Astrocyte (in vitro differentiated cells and primary cell): ENCODE measurements around the gene CTXND1. TPM values are rescaled to one million over a fixed set of nuclear protein-coding genes. Genes with fewer than 3 reads are reported as not detected.
A peak's percentile ranks its signal among the peaks of the same experiment; 100 is the strongest.

Experiments used
- DNase-seq: peaks from one replicate; pipeline ENCODE4 v3.0.0-alpha.2; 2010; ENCODE audit warnings: low read depth
- FAIRE-seq: peaks from 2 replicates; lab custom pipeline; 2011; peaks lifted over from hg19 to GRCh38; lab: Jason Lieb, UNC
- H2AFZ ChIP-seq: 2 replicates; pipeline ENCODE4 v1.6.0; 2012; ENCODE audit warnings: low read depth, low read length, inconsistent platforms
- H3K27ac ChIP-seq: 2 replicates; pipeline ENCODE4 v1.5.1; 2011; ENCODE audit warnings: low read depth, low read length, inconsistent platforms
- H3K27me3 ChIP-seq: 2 replicates; pipeline ENCODE4 v1.6.0; 2011; ENCODE audit warnings: low read length, inconsistent platforms; ENCODE audit not compliant: insufficient read depth
- H3K36me3 ChIP-seq: 2 replicates; pipeline ENCODE4 v1.5.1; 2011; ENCODE audit warnings: low read length, inconsistent platforms; ENCODE audit not compliant: insufficient read depth
- H3K4me1 ChIP-seq: 2 replicates; pipeline ENCODE4 v1.5.1; 2011; ENCODE audit warnings: low read length, inconsistent platforms; ENCODE audit not compliant: insufficient read depth
- H3K4me2 ChIP-seq: 2 replicates; pipeline ENCODE4 v1.6.0; 2012; ENCODE audit warnings: low read length, inconsistent platforms
- H3K4me3 ChIP-seq: 2 replicates; pipeline ENCODE4 v1.5.1; 2011; ENCODE audit warnings: low read depth, mild to moderate bottlenecking, low read length, inconsistent platforms; ENCODE audit not compliant: insufficient read depth
- H3K79me2 ChIP-seq: 2 replicates; pipeline ENCODE4 v1.6.0; 2012; ENCODE audit warnings: mild to moderate bottlenecking, low read length, inconsistent platforms; ENCODE audit not compliant: insufficient read depth
- H3K9ac ChIP-seq: 2 replicates; pipeline ENCODE4 v1.6.0; 2012; ENCODE audit warnings: mild to moderate bottlenecking, low read length, inconsistent platforms
- H3K9me3 ChIP-seq: 2 replicates; pipeline ENCODE4 v1.5.1; 2012; ENCODE audit warnings: low read depth, mild to moderate bottlenecking, low read length, inconsistent platforms; ENCODE audit not compliant: insufficient read depth
- H4K20me1 ChIP-seq: 2 replicates; pipeline ENCODE4 v1.6.0; 2012; ENCODE audit warnings: low read length, inconsistent platforms; ENCODE audit not compliant: insufficient read depth
- H3K27ac Mint-ChIP-seq: one replicate; pipeline ENCODE4 v1.8.0; 2021; ENCODE audit warnings: mild to moderate bottlenecking, mixed read lengths; ENCODE audit not compliant: unreplicated experiment
- H3K27me3 Mint-ChIP-seq: one replicate; pipeline ENCODE4 v1.8.0; 2021; ENCODE audit warnings: low read depth, mixed read lengths; ENCODE audit not compliant: unreplicated experiment
- H3K36me3 Mint-ChIP-seq: one replicate; pipeline ENCODE4 v1.8.0; 2021; ENCODE audit warnings: low read depth, mixed read lengths; ENCODE audit not compliant: unreplicated experiment
- H3K4me1 Mint-ChIP-seq: one replicate; pipeline ENCODE4 v1.8.0; 2021; ENCODE audit warnings: low read depth, mixed read lengths; ENCODE audit not compliant: unreplicated experiment
- H3K4me3 Mint-ChIP-seq: one replicate; pipeline ENCODE4 v1.8.0; 2021; ENCODE audit warnings: mild to moderate bottlenecking, moderate library complexity, mixed read lengths; ENCODE audit not compliant: unreplicated experiment
- H3K9me3 Mint-ChIP-seq: one replicate; pipeline ENCODE4 v1.8.0; 2021; ENCODE audit warnings: mild to moderate bottlenecking, mixed read lengths; ENCODE audit not compliant: unreplicated experiment
- CTCF ChIP-seq: IDR thresholded peaks from 2 replicates; pipeline ENCODE4 v1.5.1; 2011; ENCODE audit warnings: low read depth, mild to moderate bottlenecking, inconsistent platforms, low read length, moderate library complexity; ENCODE audit not compliant: insufficient read depth
- EZH2 ChIP-seq: IDR thresholded peaks from 2 replicates; pipeline ENCODE4 v1.6.1; 2012; ENCODE audit warnings: mild to moderate bottlenecking, low read length, inconsistent platforms; ENCODE audit not compliant: insufficient read depth
- total RNA-seq: library from RNA; stranded (reverse); gene quantifications from 2 replicates; pipeline ENCODE4 v1.2.1, GENCODE V29; 2021

Gene CTXND1
- total RNA-seq, 1 donor from 2014 or later: not detected

- H3K9me3 ChIP-seq: no peaks in the 10 kb centered on the region
- H3K27me3 ChIP-seq: no peaks in the 10 kb centered on the region
- no peak overlapping the region for H3K9ac ChIP-seq
- Mint-ChIP-seq H3K36me3 (no peaks in the 10 kb centered on the region), H3K9me3 (peaks cover 1% of the 10 kb centered on the region), H3K4me3 (no peak overlapping the region), H3K27ac (no peak overlapping the region), H3K4me1 (no peaks in the 10 kb centered on the region), H3K27me3 (peaks cover 40% of the 10 kb centered on the region)
- H3K36me3 ChIP-seq: no peaks in the 10 kb centered on the region
- H3K4me3 ChIP-seq: no peak overlapping the region
- no peak overlapping the region for H3K27ac ChIP-seq
- no peak overlapping the region for H2AFZ ChIP-seq
- TF ChIP-seq CTCF: no peak
- TF ChIP-seq EZH2: no peak
- H3K4me1 ChIP-seq: no peaks in the 10 kb centered on the region
- H3K79me2 ChIP-seq: no peaks in the 10 kb centered on the region
- H4K20me1 ChIP-seq: no peaks in the 10 kb centered on the region
- H3K4me2 ChIP-seq: no peak overlapping the region
- DNase-seq (no peak), FAIRE-seq (no peak)
Observed at GRCh38 chr15:80242802-80243201, 9.2 kb downstream of the CTXND1 start.

DNA sequence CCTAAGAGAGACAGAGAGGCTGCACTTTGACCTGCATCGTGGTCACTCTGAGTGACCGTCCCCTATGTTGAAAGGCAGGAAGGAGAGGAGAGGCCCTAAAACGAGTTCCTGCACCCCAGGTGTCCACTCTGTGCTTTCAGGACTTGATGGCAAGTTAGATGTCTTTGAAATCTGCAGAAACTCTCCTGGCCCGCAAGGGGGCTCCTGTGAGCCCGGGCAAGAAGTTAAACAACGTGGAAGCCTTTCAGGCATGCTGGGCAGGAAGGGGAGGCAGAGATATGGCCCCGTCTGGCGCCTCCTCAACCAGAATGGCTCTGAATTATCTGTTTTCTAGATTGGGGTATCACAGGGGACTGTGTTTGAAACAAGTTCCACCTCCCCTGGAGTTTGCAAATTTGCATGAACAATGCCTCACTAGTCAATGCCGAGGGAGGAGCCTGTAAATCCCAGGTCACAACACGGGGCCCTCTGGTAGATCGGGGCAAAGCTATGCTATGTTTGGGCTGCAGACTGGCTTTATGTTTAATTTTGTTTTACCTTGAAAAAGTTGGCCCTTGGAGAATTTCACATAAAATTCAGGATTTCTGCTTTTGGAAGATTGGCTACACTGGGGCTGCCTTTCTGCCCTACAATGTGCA, 9.8 kb downstream of the CTXND1 start:
- Mint-ChIP-seq H3K4me3 (no peak overlapping the region), H3K9me3 (peaks cover 1% of the 10 kb centered on the region), H3K36me3 (no peaks in the 10 kb centered on the region), H3K27ac (no peak overlapping the region), H3K4me1 (no peaks in the 10 kb centered on the region), H3K27me3 (peaks cover 38% of the 10 kb centered on the region)
- Histone ChIP-seq H3K79me2 (no peaks in the 10 kb centered on the region), H3K4me3 (no peak overlapping the region), H3K9me3 (no peaks in the 10 kb centered on the region), H3K27ac (no peak overlapping the region), H2AFZ (no peak overlapping the region), H3K4me1 (no peaks in the 10 kb centered on the region), H4K20me1 (no peaks in the 10 kb centered on the region), H3K36me3 (no peaks in the 10 kb centered on the region), H3K27me3 (no peaks in the 10 kb centered on the region), H3K4me2 (no peak overlapping the region), H3K9ac (no peak overlapping the region)
- FAIRE-seq (no peak), DNase-seq (no peak)
- TF ChIP-seq EZH2 (no peak), CTCF (peak; percentile 41)

DNA sequence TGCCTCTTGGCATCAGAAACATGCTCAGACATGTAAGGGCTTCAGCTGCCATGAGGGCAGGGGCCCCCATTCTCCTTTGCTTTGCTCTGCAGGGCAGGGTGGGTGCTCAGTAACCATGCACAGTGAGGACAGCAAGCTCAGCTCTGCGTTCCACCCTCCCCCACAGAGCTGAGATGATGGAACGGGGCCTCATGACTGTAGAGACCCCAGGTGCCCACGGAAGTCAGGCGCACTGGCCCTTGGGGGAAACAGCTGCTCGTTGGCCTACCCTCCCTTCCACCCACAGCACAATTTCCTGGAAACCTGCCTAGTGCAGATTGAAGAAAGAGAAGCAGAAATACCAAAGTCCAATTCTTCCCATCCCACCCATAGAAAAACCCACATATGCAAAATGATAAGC, 10.5 kb downstream of the CTXND1 start:
- Histone ChIP-seq H3K27me3 (no peaks in the 10 kb centered on the region), H3K9ac (no peak overlapping the region), H3K4me2 (no peak overlapping the region), H3K9me3 (no peaks in the 10 kb centered on the region), H2AFZ (no peak overlapping the region), H4K20me1 (no peaks in the 10 kb centered on the region), H3K36me3 (no peaks in the 10 kb centered on the region), H3K4me3 (no peak overlapping the region), H3K79me2 (no peaks in the 10 kb centered on the region), H3K27ac (no peak overlapping the region), H3K4me1 (no peaks in the 10 kb centered on the region)
- no peaks in the 10 kb centered on the region for H3K36me3 Mint-ChIP-seq
- no peak for TF ChIP-seq CTCF
- no peak for TF ChIP-seq EZH2
- no peak overlapping the region for H3K27ac Mint-ChIP-seq
- H3K4me3 Mint-ChIP-seq: no peak overlapping the region
- H3K4me1 Mint-ChIP-seq: no peaks in the 10 kb centered on the region
- DNase-seq (no peak), FAIRE-seq (no peak)
- peaks cover 1% of the 10 kb centered on the region for H3K9me3 Mint-ChIP-seq
- peaks cover 38% of the 10 kb centered on the region for H3K27me3 Mint-ChIP-seq
